IPS-NIHi7 (cell line): ENCODE measurements around the gene CHST12.
"Not testable (repeated sequence)": the region's sequence is repeated elsewhere in the genome, so short reads cannot be mapped to it uniquely, and the experiment has no call there.

Experiments used
- DNase-seq: peaks from one replicate; pipeline ENCODE4 v3.0.0; 2012; ENCODE audit warnings: mixed read lengths; ENCODE audit errors: extremely low spot score

The CHST12 gene

DNA sequence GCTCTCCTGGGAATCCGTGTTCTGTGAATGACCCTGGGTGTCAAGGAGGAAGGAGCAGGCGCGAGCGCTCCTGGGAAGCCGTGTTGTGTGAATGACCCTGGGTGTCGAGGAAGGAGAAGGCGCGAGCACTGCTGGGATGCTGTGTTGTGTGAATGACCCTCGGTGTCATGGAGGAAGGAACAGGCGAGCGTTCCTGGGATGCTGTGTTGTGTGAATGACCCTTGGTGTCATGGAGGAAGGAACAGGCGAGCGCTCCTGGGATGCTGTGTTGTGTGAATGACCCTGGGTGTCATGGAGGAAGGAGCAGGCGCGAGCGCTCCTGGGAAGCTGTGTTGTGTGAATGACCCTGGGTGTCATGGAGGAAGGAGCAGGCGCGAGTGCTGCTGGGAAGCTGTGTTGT, 25.3 kb upstream of the CHST12 start:
- DNase-seq = not testable (repeated sequence)

DNA sequence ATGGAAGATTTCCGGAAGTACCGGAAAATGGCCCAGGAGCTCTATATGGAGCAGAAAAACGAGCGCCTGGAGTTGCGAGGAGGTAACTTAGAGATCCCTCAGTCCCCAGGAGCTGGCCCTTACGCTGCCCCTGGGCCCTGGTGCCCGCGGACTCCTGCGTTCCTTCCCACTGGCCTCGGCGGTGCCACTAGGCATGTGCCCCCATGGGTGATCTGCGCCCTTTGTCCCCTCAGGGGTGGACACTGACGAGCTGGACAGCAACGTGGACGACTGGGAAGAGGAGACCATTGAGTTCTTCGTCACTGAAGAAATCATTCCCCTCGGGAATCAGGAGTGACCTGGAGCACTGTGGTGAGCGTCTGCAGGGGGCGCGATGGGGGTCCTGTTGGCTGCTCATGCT, 24.2 kb upstream of the CHST12 start:
- no peak for DNase-seq

DNA sequence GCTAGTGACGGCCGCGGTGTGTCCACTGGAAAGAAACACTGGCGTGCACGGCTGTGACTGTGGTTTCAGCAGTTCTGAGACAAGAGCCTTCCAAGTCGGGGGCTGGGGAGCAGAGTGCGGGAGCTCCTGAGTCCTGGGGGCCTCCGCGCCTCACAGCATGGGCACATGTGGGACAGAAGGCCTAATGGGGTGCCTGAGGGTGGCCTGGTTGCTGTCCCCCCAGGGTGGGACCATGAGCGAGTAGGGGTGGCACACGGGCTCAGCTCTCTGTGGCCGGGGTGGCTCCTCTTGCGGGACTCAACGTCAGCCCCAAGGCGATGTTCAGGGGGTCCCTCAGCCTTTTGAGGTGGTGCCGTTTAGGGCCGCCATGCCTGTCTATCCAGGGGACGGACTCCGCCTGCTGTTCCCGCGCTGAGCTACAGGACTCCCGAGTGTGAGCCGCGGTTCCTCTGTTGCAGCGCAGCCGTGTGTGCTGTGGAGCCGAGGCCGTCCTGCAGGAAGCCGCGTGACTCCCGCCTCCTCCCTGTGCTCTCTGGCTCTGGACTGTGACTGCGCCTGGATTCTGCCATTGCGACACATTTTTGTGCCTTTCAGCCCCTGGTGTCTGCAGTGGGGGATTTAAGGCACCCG, 23.5 kb upstream of the CHST12 start:
- DNase-seq = no peak

DNA sequence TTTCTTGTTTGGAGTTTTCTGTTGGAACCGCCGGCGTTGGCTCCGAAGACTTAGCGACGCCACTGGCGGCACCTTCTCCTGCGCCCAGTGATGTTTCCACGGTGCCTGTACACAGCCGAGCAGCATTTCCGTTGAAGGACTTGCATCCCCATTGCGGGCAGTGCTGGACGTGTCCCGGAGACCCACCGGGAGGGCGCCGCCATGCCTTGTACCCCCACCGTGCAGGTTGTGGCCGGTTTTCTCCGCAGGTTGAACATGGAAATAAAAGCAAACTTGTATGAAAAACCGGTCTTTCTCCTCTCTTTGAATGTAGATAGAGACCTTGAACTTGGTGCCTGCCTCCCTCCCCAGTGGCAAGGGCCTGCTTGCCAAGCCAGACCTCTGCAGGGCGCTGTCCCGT, 22.9 kb upstream of the CHST12 start:
- DNase-seq = no peak

DNA sequence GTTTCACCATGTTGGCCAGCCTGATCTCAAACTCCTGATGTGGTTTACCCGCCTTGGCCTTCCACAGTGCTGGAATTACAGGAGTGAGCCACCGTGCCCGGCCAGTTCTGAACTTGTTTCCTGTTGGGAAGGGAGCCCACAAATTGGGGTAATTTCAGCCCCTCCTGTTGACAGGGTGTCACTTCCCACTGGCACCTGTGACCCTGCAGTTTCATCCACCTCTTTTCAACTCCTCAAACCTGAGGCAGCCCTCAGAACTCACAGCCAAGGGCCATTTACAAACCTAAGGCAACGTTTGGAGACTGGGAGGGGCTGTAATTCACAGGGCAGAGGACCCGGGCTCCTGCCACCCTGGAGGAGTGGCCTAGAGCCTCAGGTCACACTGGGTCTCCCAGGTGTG, 22.2 kb upstream of the CHST12 start:
- DNase-seq = no peak

DNA sequence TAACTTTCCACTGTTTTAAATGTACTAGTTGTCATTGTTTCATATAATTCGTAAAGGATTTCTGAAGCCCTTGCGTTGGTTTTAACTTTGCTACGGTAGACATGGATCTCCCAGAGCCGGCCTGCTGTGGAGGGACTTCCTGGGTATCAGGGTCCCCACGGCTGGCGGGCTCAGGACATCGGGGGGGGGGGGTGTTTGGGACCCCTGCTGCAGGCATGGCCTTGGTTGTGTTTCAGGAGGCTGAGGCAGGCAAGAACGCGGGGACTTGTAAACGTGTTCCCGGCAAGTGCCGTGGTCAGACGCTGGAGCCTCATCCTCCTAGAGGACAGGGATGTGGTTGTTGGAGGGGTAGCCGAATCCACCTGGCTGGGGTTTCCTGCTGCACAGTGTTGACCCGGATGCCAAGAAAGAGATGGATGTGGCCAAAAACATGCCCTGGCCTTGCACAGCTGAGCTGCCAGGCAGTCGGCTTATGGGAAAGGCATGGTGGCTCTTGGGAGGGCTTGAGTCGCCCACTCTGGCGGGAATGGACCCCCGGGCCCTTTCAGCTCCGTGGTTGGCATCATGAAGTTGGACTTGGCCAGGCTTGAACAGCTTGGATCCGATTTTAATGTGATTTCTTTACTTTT, 21.4 kb upstream of the CHST12 start:
- no peak for DNase-seq

DNA sequence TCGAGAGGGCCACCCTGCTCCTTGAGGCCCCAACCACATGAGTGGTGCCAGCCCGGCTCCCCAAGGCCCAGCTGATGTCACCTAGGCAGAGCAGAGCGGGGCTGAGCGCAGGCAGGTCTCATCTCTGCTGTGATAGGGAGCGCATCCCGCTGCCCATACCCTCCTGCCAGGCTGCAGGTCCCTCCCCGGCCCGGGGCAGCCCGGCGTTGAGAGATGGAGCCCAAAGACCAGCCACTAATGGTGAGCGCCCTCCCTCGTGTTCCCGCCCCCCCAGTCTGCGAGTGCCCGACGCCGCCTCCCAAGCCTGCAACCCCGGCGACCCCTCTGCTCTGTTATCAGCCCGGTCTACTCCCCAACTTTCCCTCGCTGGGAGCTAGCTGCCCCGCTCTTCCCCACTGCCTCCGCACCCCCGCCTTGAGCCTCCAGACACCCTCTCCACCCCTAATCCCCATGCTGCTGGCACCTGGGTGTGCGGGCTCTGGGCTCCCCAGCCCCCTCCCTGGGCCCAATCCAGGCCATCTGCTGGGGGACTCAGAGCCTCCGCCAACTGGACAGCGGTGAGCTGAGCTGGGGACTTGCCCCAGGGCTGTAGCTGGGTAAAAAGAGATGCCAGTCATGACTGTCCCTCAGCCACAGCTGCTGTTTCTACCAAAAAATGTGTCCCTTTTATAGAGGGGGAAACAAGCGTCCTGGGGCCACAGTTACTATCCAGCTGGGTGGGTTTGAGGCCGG, 19.7 kb upstream of the CHST12 start:
- no peak for DNase-seq

DNA sequence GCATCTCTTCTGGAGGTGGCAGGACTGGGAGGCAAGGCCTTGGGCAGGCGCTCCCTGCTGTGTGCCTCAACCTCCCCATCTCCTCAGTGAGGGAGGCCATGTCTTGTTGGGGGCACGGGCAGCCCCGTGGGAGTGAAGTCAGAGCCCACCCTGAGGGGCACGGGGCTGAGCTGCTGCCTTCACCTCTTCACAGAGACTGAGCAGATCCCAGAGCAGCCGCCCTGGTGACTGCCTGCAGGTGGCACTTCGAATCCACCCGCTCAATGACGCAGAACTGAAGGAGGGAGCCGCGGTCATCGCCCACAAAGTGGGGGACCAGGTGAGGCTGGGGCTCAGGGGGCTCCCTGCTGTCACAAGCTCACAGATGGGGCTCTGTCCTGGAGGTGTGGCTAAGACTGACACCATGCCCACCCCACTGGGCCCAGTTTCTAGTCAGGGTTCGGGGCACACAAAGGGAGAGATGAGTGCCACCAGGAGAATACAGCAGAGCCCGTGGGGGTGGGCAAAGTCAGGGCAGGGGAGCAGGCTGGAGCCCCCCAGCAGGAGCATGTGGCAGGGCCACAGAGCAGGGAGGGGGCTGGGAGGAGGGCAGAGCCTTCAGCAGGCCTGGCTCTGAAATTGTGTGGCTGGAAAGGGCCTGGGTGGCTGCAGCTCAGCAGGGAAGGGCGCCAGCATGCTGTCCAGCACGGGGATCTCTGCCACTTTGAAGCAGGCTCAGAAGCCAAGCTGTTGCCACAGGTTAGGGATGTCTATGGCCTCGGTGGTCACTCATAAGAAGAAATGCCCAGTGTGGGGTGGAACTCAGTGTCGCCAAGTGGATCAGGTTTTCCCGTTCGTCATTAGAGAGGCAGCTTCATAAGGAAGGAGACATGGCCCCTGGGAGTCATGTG, 18.8 kb upstream of the CHST12 start:
- peak; percentile 55 for DNase-seq

DNA sequence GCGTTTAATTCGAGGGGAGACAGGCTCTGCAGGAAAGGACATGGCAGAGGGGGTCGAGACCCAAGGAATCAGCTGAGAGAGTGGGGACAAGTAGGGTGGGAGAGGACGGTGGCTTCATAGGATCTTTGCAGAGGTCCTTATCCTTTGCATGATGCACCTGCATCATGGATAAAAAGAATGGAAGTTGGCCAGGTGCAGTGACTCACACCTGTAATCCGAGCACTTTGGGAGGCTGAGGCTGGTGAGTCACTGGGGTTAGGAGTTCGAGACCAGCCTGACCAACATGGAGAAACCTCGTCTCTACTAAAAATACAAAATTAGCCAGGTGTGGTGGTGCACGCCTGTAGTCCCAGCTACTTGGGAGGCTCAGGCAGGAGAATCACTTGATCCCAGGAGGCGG, 17.3 kb upstream of the CHST12 start:
- DNase-seq = not testable (repeated sequence)

DNA sequence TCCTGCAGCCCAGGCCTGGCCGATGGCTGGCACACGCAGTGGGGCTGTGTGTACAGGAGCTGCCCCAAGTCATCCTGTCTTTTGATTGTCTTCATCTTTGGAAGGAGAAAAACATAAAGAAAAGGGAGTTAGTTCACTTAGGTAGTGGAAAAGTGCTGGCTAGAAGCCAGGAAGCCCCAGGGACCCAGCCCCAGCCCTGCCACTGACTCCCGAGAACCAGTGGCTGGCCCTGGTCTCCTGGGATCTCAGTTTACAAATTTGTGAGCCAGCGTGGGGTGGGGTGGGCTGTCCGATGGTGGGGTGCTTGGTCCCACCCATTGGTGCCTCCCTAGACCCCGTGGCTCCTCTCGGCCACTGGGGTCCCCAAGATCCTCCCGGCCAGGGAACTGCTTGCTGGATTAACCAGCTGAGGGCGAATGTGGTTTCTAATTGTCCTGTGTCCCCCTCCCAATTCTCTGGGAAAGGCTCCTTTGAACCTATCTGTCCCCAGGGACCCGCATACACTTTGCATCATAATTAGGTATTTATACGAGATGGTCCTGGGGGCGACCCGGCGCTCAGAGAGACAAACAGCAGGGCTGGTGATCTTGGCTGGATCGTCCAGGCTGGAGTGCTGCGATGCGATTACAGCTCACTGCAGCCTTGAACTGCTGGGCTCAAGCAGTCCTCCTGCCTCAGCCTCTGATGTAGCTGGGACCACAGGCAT, 16.3 kb upstream of the CHST12 start:
- no peak for DNase-seq

DNA sequence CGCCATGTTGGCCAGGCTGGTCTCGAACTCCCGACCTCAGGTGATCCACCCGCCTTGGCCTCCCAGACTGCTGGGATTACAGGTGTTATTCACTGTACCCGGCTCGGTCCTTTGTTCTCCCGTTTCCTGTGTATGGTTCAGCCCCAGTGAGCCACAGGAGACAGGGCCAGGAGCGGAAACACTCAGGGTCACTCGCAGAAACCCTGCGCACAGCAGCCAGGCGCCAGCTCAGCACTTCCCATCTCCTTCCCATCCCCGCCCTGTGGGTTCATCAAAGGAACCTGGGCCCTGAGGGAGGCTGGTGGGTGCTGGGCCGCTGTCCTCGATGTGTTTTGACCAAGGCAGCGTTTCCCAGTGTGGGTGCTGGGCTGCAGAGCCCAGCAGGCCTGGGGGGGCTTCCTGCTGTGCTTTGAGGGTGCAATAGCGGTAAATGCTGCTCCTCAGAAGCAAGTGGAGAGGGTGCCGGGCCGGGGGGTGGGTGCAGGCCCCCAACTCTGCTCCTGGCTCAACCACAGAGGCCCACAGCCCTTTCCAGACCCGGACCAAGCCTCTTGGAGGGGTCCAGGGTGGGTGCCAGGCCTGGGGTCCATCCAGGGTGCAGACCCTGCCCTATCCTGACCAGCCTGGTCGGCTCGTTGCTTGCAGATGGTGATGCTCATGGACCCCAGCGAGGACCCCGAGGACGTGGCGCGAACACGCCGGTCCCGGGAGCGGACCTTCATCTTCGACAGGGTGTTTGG, 15.3 kb upstream of the CHST12 start:
- DNase-seq = no peak

DNA sequence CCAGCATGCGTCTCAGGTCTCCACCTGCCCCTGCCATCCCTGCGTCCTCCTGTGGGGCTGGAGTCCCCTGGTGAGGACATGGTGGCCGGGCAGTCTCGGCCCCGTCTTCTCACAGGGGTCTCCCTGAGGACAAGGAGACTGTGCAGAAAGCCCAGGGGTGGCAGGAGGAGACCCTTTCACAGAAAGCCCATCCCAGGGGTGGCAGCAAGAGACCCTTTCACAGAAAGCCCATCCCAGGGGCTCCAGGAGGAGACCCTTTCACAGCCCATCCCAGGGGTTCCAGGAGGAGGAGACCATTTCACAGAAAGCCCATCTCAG, 14.8 kb upstream of the CHST12 start:
- no peak for DNase-seq

DNA sequence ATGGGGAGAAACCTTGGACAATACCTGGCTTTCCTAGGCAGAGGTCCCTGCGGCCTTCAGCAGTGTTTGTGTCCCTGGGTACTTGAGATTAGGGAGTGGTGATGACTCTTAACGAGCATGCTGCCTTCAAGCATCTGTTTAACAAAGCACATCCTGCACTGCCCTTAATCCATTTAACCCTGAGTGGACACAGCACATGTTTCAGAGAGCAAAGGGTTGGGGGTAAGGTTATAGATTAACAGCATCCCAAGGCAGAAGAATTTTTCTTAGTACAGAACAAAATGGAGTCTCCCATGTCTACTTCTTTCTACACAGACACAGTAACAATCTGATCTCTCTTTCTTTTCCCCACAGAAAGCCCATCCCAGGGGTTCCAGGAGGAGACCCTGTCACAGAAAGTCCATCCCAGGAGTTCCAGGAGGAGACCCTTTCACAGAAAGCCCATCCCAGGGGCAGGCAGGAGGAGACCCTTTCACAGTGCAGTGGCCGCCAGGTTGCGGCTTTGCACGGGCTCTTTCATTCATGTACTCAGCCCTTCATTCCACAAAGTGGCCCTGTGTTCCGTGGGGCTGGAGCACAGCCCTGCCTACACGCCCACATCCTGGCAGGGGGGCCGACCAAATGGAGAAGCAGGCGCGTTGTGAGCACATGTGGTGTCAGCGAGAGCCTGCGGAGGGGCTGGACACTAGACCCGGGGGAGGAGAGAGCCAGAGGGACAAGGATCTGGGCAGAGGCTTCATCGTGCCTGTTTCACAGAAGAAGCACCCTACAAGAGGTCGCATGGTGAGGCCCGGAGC, 13.2 kb upstream of the CHST12 start:
- DNase-seq = not testable (repeated sequence)

DNA sequence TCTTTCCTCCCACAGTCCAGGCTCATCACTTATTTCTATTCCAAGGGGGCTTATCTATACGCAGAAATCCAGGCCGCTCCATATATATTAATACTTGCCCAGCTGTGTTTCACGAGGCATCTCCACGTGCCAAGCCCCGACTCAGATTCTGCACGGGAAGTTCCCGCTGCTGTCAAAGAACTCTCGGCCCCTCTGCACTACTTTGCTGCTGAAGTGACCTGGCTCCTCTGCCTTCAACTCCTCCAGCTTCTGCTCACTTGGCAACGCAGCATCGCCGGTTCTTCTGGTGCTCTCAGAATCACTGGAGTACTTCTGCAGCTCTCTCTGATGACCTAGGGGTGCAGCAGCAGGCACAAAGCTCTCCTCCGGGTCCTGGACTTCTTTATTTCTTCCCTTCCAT, 9.7 kb upstream of the CHST12 start:
- DNase-seq = no peak

DNA sequence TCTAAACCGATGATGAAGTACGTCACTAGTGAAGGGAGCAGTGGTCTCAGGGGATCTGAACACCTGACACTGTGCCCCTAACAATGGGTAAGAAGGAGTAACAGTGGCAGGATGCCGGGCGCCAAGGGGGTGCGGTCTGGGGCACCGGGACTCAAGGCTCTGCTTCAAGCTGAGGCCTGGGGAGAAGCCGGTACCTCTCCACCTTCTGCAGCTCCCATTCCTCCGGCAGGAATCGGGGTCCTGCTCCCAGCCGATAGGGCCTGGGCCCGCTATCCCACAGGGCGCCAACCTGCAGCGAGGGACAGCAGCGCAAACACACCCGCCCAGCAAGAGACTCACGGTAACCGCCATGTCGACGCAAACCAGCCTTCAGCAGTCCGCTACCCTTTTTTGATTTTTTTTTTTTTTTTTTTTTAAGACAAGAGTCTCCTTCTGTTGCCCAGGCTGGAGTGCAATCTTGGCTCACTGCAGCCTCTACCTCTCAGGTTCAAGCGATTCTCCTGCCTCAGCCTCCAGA, 8.8 kb upstream of the CHST12 start:
- no peak for DNase-seq

DNA sequence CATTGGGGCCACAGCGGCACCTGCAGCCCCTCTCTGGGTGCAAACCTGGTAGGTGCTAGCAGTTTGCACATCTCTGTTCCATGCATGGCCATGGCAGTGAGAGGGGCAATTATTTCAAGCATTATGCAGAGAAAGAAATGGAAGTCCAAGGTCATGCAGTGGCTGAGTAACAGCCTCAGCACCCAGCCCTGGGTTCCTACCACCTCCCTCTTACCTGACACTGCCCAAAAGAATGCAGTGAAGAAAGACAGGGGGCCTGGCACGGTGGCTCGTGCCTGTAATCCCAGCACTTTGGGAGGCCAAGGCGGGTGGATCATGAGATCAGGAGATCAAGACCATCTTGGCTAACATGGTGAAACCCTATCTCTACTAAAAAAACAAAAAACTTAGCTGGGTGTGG, 4.9 kb upstream of the CHST12 start:
- no peak for DNase-seq

DNA sequence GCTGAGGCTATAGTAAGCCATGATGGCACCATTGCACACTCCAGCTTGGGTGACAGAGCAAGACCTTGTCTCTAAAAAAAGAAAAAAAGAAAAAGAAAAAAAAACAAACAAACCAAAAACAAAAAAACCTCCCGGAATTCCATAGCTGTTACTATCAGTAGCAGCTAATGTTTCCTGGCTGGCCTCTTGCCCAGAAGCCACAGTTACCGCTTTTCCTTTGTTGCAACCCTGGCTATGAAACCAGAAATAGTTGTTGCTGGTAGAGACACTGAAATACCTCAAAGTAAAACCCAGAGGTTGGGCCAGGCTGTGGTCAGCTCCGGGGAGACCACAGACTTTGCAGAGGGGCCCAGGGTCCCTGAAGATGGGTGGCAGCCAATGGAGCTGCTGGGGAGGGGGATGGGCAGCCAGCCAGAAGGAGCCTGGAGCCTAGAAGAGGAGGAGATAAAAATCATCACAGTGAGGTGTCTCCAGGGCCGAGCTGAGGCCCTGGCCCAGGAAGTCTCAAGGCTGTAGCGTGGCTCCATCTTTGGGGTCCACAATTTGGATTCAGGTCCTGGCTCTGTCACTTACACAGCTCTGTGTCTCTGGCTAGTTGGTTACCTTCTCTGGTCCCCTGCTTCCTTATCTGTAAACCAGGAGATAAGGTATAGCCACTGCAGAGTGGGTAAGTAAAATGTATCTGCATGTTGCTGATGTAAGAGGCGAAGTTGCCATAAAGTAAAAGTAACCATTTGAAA, 3.4 kb upstream of the CHST12 start:
- no peak for DNase-seq

DNA sequence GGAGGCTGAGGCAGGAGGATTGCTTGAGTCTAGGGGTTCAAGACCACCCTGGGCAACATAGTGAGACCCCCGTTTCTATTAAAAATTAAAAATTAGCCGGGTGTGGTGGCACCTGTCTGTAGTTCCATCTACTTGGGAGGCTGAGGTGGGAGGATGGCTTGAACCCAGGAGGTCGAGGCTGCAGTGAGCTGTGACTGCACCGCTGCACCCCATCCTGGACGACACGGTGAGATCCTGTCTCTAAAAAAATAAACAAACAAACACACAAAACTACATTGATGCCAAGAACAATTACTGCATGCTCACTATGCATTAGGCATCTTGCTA, 761 bp upstream of the CHST12 start:
- DNase-seq = no peak
